ENCODE measurements around the gene MRGPRD.
"Not testable (repeated sequence)": the region's sequence is repeated elsewhere in the genome, so short reads cannot be mapped to it uniquely, and the experiment has no call there.

MRGPRD gene

GRCh38 chr11:68992743-68993255, 12.0 kb upstream of the MRGPRD start:
- DNase-seq = no peak

- DNase-seq = no peak
These were observed 10.4 kb upstream of the MRGPRD start for GRCh38 chr11:68990995-68991780.

GRCh38 chr11:68989936-68990606, 9.3 kb upstream of the MRGPRD start:
- DNase-seq = peak in 1 of 5 experiments; percentile 30

- DNase-seq = no peak
These were observed 7.7 kb upstream of the MRGPRD start for GRCh38 chr11:68988491-68988890.

GRCh38 chr11:68987211-68987610, 6.4 kb upstream of the MRGPRD start:
- DNase-seq = no peak

GRCh38 chr11:68983801-68984200, 3.0 kb upstream of the MRGPRD start:
- DNase-seq = no peak

GRCh38 chr11:68982134-68982533, 1.3 kb upstream of the MRGPRD start:
- DNase-seq = no peak

- no peak for DNase-seq
These were observed 633 bp downstream of the MRGPRD start for GRCh38 chr11:68979931-68980775.

- no peak for DNase-seq
These were observed 1.7 kb downstream of the MRGPRD start for GRCh38 chr11:68978931-68979594.

GRCh38 chr11:68978626-68978930, 2.2 kb downstream of the MRGPRD start:
- DNase-seq = no peak

- DNase-seq = no peak
These were observed 2.8 kb downstream of the MRGPRD start for GRCh38 chr11:68977781-68978625.

- DNase-seq = no peak
These were observed 4.2 kb downstream of the MRGPRD start for GRCh38 chr11:68976563-68976962.

GRCh38 chr11:68976095-68976494, 4.7 kb downstream of the MRGPRD start:
- no peak for DNase-seq

GRCh38 chr11:68974421-68975194, 6.2 kb downstream of the MRGPRD start:
- DNase-seq = peak in 1 of 5 experiments; percentile 54

- DNase-seq = not testable (repeated sequence)
These were observed 7.1 kb downstream of the MRGPRD start for GRCh38 chr11:68973706-68974105.

GRCh38 chr11:68973219-68973618, 7.6 kb downstream of the MRGPRD start:
- no peak for DNase-seq

GRCh38 chr11:68970921-68971636, 9.7 kb downstream of the MRGPRD start:
- DNase-seq = no peak

- DNase-seq = no peak
These were observed 11.4 kb downstream of the MRGPRD start for GRCh38 chr11:68969386-68969785.

- DNase-seq = no peak
These were observed 12.2 kb downstream of the MRGPRD start for GRCh38 chr11:68968306-68969250.

Data from T-helper 2 cell (primary cell).